GM10248 (cell line): Measurements from ENCODE around the gene ABHD2.

ENCODE experiments used
- CTCF ChIA-PET: fragments of 300-600 bp; sonication (Branson Sonifier 250); formaldehyde crosslinking; extraction: SDS; loops from one replicate; lab custom pipeline; 2021; ENCODE audit warnings: antibody characterized with exemption; lab: Yijun Ruan, JAX
- POLR2A ChIA-PET: fragments of 350-650 bp; sonication (Branson Sonifier 250); formaldehyde crosslinking; extraction: SDS; loops from one replicate; lab custom pipeline; 2020; ENCODE audit warnings: antibody characterized with exemption; lab: Yijun Ruan, JAX
- DNase-seq: peaks from one replicate; pipeline ENCODE4 v3.0.0; 2012; ENCODE audit errors: extremely low spot score
- TF ChIP-seq, protein P1 (sequence below): IDR thresholded peaks from 2 replicates; pipeline ENCODE4 v1.5.1; 2012; ENCODE audit warnings: mild to moderate bottlenecking, low read depth; ENCODE audit errors: extremely low read depth, missing control alignments, control extremely low read depth

ABHD2 gene

DNA sequence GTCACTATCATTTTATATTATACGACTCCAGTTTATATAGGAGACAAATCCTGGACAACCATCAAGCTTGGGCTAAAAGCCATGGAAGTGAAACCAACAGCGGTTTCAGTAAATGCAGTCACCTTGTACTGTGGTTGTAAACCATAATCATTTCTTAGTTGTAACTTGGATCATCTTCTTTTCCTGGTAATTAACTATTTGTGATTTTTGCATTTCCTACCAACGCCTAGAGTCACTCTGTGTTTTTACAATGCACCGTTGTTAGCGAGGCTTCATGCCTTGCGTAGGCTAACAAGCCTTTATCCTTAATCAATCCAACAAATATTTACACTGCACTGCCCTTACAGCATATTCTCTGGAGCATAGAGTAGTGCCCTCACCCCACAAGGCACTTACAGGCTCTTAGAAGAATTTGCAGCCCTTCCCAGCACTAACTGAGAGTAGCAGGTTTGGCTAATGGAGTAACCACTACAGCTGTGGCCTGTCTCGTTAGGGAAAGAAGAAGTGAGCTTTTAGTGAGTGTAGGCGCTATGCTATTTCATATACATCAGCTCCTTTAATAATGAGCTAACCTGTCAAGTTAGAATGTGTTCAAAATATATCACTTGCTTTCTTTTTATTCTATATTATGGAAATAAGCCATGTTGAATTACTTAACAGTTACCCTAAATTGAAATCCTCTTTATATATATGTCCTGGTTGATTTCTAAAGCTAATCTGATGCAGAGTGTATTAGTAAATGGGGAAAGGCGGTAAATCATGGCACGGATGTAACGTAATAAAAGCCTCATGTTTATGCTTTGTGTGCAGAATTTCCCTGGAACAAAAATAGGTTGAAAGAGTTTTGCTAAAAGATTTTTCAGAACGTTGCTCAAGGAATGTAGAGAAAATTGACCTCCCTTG is 62.8 kb downstream of the ABHD2 start:
- CTCF ChIA-PET: interaction anchor here (0.9 to 4.4 kb wide), 9 partner anchors 9 to 94 kb away, joined by 3 to 19 read pairs (median 7); no protein-coding TSS in a partner anchor
- TF ChIP-seq, protein P1, sequence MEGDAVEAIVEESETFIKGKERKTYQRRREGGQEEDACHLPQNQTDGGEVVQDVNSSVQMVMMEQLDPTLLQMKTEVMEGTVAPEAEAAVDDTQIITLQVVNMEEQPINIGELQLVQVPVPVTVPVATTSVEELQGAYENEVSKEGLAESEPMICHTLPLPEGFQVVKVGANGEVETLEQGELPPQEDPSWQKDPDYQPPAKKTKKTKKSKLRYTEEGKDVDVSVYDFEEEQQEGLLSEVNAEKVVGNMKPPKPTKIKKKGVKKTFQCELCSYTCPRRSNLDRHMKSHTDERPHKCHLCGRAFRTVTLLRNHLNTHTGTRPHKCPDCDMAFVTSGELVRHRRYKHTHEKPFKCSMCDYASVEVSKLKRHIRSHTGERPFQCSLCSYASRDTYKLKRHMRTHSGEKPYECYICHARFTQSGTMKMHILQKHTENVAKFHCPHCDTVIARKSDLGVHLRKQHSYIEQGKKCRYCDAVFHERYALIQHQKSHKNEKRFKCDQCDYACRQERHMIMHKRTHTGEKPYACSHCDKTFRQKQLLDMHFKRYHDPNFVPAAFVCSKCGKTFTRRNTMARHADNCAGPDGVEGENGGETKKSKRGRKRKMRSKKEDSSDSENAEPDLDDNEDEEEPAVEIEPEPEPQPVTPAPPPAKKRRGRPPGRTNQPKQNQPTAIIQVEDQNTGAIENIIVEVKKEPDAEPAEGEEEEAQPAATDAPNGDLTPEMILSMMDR: no peak
- DNase-seq: no peak
- POLR2A ChIA-PET: no interaction called here

DNA sequence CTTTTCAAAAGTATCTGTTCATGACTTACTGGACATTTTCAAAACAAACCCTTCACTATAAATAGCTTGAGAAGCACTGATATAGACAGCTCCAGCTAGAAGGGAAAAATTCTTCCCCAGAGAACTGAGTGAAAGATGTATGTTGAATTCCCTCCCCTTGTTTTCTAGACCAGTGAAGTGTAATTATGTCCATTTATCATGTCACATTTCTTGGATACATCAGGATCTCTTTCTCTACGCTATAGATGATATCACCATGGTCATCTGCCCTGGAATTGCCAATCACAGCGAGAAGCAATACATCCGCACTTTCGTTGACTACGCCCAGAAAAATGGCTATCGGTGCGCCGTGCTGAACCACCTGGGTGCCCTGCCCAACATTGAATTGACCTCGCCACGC is 66.9 kb downstream of the ABHD2 start:
- ChIA-PET CTCF (interaction anchor here (1.2 to 4.4 kb wide), 2 partner anchors 17 to 51 kb away, joined by 3 to 19 read pairs; no protein-coding TSS in a partner anchor), POLR2A (no interaction called here)
- DNase-seq: no peak
- TF ChIP-seq, protein P1: no peak

DNA sequence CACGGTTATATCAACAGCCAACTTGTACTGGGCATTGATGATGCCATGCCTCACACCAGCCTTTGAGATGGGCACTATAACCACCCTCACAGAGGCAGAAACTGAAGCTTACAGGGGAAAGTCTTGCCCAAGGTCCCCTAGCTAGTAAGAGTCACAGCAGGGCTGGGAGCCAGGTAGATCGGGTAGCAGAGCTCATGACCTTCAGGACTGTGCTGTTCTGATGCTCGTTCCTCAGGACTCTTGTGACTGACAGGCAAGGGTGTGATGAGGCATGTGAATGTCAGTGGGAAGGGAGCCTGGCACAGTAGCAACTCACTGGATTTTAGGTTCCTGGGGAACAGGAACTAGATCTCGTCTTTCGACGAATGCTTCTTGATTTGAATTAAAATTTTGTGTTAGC is 67.4 kb downstream of the ABHD2 start:
- ChIA-PET CTCF (interaction anchor here (1.2 to 6.0 kb wide), 2 partner anchors 16 to 51 kb away, joined by 3 to 34 read pairs; no protein-coding TSS in a partner anchor), POLR2A (no interaction called here)
- DNase-seq: no peak
- TF ChIP-seq, protein P1: no peak

DNA sequence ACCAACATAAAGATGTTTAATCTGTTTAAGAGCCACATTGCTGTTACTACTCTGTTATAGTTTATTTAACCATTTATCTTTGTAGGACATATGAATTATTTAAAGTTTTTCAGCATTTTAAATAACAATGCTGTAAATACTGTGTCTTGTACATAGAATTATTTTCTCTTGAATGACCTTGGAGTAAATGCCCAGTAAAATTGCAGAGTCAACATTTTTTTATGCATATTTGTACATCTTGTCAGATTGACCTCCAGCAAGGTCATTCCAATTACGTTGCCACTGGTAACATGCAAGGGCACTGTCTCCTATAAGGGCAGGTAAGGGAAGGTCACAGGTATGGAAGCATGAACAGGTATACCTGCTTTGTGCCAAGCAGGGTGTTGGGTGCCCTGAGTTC is 68.8 kb downstream of the ABHD2 start:
- ChIA-PET POLR2A (no interaction called here), CTCF (interaction anchor here (6.0 kb wide), 1 partner anchor 14 kb away, joined by 34 read pairs; no protein-coding TSS in a partner anchor)
- no peak for DNase-seq
- TF ChIP-seq, protein P1: no peak

DNA sequence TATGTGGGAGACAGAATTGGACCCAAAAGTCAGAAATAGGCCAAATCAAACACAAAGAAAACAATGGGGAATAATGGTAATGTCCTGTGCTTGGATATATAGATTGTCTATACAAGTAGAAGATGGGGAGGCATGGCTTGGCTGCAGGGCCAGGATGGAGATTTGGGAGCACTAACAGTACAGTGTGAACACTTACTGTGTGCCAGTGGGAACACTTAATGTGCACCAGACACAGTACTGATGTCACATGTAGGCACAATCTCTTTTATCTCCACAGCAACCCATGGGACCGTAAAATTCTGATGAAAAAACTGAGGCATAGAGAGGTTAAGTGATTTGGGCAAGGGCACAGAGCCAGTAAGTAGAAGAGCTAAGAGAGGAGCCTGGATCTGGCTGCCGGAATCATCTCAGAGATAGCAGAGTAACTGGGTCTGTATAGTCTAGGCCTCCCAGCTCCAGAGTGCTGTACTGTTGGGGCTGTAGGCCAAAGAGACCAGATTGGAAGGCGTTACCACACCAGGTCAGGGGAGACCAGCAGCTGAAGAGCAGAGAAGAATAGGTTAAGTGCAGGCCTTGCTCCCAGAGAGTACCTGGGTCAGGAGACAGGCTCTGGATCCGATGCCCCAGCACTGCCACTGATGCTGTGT is 69.8 kb downstream of the ABHD2 start:
- CTCF ChIA-PET: interaction anchor here (0.8 to 6.0 kb wide), 8 partner anchors 9 to 100 kb away, joined by 3 to 34 read pairs (median 4); no protein-coding TSS in a partner anchor
- TF ChIP-seq, protein P1: no peak
- POLR2A ChIA-PET: no interaction called here
- DNase-seq: no peak

DNA sequence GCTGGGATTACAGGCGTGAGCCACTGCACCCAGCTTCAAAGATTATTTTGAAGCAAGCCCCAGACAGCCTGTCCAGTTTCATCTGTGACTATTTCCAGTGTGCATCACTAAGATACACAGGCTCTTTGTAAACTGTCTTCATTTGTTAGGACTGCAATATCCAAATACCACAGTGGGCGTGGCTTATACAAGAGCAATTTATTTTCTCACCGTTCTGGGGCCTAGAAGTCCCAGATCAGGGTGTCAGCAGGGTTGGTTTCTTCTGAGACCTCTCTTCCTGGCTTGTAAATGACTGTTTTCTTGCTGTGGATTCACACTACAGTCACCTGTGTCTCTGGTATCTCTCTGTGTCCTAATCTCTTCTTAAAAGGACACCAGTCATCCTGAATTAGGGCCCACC is 73.4 kb downstream of the ABHD2 start:
- DNase-seq: no peak
- CTCF ChIA-PET: interaction anchor here (1.8 to 2.6 kb wide), 3 partner anchors 10 to 16 kb away, joined by 7 to 15 read pairs (median 7); no protein-coding TSS in a partner anchor
- TF ChIP-seq, protein P1: no peak
- POLR2A ChIA-PET: no interaction called here
